ENCODE results near the gene GAS1. TPM values are rescaled to one million over a fixed set of nuclear protein-coding genes. Genes with fewer than 3 reads are reported as not detected.

Gene GAS1
- total RNA-seq, 1 experiment from 2014 or later = 0.13 TPM

DNA sequence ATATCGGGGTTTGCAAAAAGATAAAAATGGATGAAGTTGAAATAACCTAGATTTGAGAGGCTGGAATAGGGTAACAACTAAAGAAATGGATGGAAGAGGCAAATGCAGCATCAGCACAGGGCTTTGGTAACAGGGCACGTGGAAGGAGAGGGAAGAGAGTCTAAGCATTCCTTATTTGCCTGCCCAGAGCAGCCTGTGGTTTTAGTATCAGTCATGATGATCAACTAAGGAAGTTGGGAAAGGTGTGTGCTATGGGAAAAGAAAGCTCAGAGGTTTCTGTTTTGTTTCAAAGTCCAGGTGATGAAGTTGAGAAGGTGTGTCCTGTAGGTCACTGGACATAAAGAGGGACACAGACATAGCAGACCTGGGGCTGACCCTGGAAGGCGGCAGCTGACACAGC is 28.8 kb downstream of the GAS1 start:
- POLR2A ChIA-PET = no interaction called here
- BruUV-seq (replicated peaks) = no TSS peak
- Histone ChIP-seq H3K4me1 (ENCODE audit: control insufficient read depth, insufficient read depth, low read length) (no peaks in the 10 kb centered on the region), H3K9me3 (ENCODE audit: control insufficient read depth, insufficient read depth, low read depth, low read length) (no peaks in the 10 kb centered on the region), H3K36me3 (ENCODE audit: control insufficient read depth, insufficient read depth, low read length) (no peaks in the 10 kb centered on the region), H3K27ac (ENCODE audit: low read length) (no peak overlapping the region), H3K4me3 (ENCODE audit: low read depth in 2 of 2, low read length in 2 of 2) (no peak overlapping the region), H3K27me3 (ENCODE audit: control insufficient read depth, insufficient read depth, low read length) (no peaks in the 10 kb centered on the region)
- CTCF ChIA-PET = no interaction called here
- TF ChIP-seq, protein P1, sequence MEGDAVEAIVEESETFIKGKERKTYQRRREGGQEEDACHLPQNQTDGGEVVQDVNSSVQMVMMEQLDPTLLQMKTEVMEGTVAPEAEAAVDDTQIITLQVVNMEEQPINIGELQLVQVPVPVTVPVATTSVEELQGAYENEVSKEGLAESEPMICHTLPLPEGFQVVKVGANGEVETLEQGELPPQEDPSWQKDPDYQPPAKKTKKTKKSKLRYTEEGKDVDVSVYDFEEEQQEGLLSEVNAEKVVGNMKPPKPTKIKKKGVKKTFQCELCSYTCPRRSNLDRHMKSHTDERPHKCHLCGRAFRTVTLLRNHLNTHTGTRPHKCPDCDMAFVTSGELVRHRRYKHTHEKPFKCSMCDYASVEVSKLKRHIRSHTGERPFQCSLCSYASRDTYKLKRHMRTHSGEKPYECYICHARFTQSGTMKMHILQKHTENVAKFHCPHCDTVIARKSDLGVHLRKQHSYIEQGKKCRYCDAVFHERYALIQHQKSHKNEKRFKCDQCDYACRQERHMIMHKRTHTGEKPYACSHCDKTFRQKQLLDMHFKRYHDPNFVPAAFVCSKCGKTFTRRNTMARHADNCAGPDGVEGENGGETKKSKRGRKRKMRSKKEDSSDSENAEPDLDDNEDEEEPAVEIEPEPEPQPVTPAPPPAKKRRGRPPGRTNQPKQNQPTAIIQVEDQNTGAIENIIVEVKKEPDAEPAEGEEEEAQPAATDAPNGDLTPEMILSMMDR (IDR thresholded peaks at IDR 0.05) = no peak
- TF ChIP-seq SIN3A (IDR thresholded peaks at IDR 0.05; ENCODE audit: borderline replicate concordance, insufficient read depth, low read depth, low read length) (no peak), TCF7L2 (IDR thresholded peaks at IDR 0.05; ENCODE audit: low read depth, low read length) (no peak), POLR2AphosphoS5 (IDR thresholded peaks at IDR 0.05; ENCODE audit: low read depth, low read length) (no peak)
- TF ChIP-seq, protein P2, sequence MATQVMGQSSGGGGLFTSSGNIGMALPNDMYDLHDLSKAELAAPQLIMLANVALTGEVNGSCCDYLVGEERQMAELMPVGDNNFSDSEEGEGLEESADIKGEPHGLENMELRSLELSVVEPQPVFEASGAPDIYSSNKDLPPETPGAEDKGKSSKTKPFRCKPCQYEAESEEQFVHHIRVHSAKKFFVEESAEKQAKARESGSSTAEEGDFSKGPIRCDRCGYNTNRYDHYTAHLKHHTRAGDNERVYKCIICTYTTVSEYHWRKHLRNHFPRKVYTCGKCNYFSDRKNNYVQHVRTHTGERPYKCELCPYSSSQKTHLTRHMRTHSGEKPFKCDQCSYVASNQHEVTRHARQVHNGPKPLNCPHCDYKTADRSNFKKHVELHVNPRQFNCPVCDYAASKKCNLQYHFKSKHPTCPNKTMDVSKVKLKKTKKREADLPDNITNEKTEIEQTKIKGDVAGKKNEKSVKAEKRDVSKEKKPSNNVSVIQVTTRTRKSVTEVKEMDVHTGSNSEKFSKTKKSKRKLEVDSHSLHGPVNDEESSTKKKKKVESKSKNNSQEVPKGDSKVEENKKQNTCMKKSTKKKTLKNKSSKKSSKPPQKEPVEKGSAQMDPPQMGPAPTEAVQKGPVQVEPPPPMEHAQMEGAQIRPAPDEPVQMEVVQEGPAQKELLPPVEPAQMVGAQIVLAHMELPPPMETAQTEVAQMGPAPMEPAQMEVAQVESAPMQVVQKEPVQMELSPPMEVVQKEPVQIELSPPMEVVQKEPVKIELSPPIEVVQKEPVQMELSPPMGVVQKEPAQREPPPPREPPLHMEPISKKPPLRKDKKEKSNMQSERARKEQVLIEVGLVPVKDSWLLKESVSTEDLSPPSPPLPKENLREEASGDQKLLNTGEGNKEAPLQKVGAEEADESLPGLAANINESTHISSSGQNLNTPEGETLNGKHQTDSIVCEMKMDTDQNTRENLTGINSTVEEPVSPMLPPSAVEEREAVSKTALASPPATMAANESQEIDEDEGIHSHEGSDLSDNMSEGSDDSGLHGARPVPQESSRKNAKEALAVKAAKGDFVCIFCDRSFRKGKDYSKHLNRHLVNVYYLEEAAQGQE (IDR thresholded peaks at IDR 0.05; ENCODE audit: insufficient read depth in 1 of 2, low read depth in 2 of 2, low read length in 1 of 2) = no peak
- intact Hi-C loops (cut with micrococcal nuclease; ENCODE audit: unreplicated experiment) = no loop called here
- DNase-seq (ENCODE audit: low read depth, low spot score) = no peak
- in situ Hi-C loops (cut with HindIII; ENCODE audit: low pct_unique_long_range_greater_than_20kb, low sequenced_read_pairs) = no loop called here
- ATAC-seq = no peak

DNA sequence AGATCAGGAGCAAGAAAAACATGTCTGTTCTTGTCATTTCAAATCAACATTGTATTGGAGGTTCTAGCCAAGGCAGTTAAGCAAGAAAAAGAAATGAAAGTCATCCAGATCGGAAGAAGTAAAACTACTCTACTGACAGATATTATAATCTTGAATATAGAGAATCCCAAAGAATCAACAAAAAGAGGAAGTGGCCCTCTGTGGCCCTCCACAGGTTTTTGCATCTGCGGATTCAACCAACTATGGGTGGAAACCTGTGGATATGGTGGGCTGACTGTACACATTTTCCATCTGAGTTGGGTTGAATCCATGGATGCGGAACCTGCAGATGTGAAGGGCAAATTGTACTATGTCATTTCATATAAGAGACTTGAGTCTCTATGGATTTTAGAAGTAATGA is 35.1 kb downstream of the GAS1 start:
- no peaks in the 10 kb centered on the region for H3K27me3 ChIP-seq (ENCODE audit: control insufficient read depth, insufficient read depth, low read length)
- intact Hi-C loops (cut with micrococcal nuclease; ENCODE audit: unreplicated experiment) (no loop called here), in situ Hi-C loops (cut with HindIII; ENCODE audit: low pct_unique_long_range_greater_than_20kb, low sequenced_read_pairs) (no loop called here)
- H3K9me3 ChIP-seq (ENCODE audit: control insufficient read depth, insufficient read depth, low read depth, low read length) = no peaks in the 10 kb centered on the region
- H3K36me3 ChIP-seq (ENCODE audit: control insufficient read depth, insufficient read depth, low read length) = no peaks in the 10 kb centered on the region
- POLR2A ChIA-PET = no interaction called here
- BruUV-seq (replicated peaks) = no TSS peak
- ATAC-seq = no peak
- no peaks in the 10 kb centered on the region for H3K4me1 ChIP-seq (ENCODE audit: control insufficient read depth, insufficient read depth, low read length)
- CTCF ChIA-PET = no interaction called here
- no peak for DNase-seq (ENCODE audit: low read depth, low spot score)
- no peak for TF ChIP-seq TCF7L2 (IDR thresholded peaks at IDR 0.05; ENCODE audit: low read depth, low read length)
- TF ChIP-seq, protein P1 (IDR thresholded peaks at IDR 0.05) = no peak
- H3K27ac ChIP-seq (ENCODE audit: low read length) = no peak overlapping the region
- H3K4me3 ChIP-seq (ENCODE audit: low read depth in 2 of 2, low read length in 2 of 2) = no peak overlapping the region

DNA sequence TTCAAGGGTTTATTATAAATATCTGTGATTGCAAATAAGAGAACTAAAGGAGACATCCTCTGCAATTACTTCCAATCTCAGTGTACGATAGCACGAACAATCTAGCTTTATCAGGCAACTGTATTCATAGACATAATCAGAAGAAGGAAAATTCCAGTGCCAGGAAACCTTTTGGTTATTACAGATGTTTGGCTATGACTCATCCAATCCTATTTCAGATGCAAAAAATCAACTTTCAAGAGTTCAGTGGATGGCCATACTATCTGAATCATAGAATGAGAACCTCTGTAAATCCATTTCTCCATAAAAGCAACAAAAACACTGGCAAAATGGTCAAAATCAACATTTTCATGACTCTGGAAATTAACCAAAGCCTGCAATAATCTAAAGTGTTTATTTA is 37.9 kb downstream of the GAS1 start:
- in situ Hi-C loops (cut with HindIII; ENCODE audit: low pct_unique_long_range_greater_than_20kb, low sequenced_read_pairs) = no loop called here
- intact Hi-C loops (cut with micrococcal nuclease; ENCODE audit: unreplicated experiment) = no loop called here
- DNase-seq (ENCODE audit: low read depth, low spot score) (no peak), ATAC-seq (no peak)
- Histone ChIP-seq H3K27me3 (ENCODE audit: control insufficient read depth, insufficient read depth, low read length) (no peaks in the 10 kb centered on the region), H3K4me1 (ENCODE audit: control insufficient read depth, insufficient read depth, low read length) (no peaks in the 10 kb centered on the region), H3K36me3 (ENCODE audit: control insufficient read depth, insufficient read depth, low read length) (no peaks in the 10 kb centered on the region), H3K9me3 (ENCODE audit: control insufficient read depth, insufficient read depth, low read depth, low read length) (no peaks in the 10 kb centered on the region), H3K27ac (ENCODE audit: low read length) (no peak overlapping the region), H3K4me3 (ENCODE audit: low read depth in 2 of 2, low read length in 2 of 2) (no peak overlapping the region)
- ChIA-PET POLR2A (no interaction called here), CTCF (no interaction called here)
- no TSS peak for BruUV-seq (replicated peaks)
- TF ChIP-seq, protein P1 (IDR thresholded peaks at IDR 0.05) = no peak
- TF ChIP-seq, protein P2 (IDR thresholded peaks at IDR 0.05; ENCODE audit: insufficient read depth in 1 of 2, low read depth in 2 of 2, low read length in 1 of 2) = no peak
- TF ChIP-seq SIN3A (IDR thresholded peaks at IDR 0.05; ENCODE audit: borderline replicate concordance, insufficient read depth, low read depth, low read length) (no peak), POLR2AphosphoS5 (IDR thresholded peaks at IDR 0.05; ENCODE audit: low read depth, low read length) (no peak), TCF7L2 (IDR thresholded peaks at IDR 0.05; ENCODE audit: low read depth, low read length) (no peak)
